CD4-positive, alpha-beta T cell treated with Interferon gamma for 1 hour (primary cell): ENCODE measurements around the gene PRMT7.

Source experiments
- DNase-seq: peaks from one replicate; pipeline ENCODE4 v3.0.0-alpha.2; 2020

Gene PRMT7, protein sequence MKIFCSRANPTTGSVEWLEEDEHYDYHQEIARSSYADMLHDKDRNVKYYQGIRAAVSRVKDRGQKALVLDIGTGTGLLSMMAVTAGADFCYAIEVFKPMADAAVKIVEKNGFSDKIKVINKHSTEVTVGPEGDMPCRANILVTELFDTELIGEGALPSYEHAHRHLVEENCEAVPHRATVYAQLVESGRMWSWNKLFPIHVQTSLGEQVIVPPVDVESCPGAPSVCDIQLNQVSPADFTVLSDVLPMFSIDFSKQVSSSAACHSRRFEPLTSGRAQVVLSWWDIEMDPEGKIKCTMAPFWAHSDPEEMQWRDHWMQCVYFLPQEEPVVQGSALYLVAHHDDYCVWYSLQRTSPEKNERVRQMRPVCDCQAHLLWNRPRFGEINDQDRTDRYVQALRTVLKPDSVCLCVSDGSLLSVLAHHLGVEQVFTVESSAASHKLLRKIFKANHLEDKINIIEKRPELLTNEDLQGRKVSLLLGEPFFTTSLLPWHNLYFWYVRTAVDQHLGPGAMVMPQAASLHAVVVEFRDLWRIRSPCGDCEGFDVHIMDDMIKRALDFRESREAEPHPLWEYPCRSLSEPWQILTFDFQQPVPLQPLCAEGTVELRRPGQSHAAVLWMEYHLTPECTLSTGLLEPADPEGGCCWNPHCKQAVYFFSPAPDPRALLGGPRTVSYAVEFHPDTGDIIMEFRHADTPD

DNA sequence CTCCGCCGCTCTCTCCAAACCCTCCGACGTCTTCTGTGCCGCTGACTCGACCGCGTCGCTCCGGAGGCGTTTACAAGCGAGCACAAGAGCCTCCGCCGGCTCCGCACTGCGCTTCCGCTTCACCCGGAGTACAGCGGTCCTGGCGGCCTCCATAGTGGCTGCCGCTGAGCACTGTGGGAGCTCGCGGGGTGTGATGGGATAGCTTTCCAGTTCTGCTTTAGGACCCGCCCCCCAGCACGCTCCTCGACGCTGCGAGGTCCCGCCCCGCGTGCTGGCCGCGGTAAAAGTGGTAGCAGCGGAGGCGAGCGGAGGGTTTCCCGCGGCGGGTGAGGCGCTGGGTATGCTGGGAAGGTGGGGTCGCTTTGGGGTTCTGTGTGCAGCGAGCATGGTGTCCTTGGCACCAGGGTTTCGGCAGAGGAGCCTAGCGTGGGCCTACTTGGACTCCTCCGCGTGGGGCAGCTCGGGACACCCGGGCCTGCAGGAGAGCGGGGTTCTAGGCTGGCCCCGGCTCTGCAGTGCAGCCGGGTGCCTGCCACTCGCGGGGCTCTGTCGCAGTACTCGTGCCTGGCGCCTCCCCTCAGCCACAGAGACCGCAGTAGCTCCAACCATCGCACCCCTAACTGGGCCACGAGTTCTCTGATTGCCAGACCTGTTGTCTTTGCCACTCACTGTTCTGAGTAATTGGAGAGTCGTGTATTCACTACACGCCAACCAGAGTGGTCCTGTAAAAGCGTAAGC is at the start of gene PRMT7, which contains the start of gene SLC7A6OS:
PRMT7 (plus strand) TSS at position 246 of the 738 bp plus-strand sequence. CDS start 4,961 bp downstream, outside the sequence.
SLC7A6OS (minus strand) TSS at position 173 of the 738 bp plus-strand sequence; CDS start at position 153, 20 bp downstream.
- peak; percentile 91 for DNase-seq

DNA sequence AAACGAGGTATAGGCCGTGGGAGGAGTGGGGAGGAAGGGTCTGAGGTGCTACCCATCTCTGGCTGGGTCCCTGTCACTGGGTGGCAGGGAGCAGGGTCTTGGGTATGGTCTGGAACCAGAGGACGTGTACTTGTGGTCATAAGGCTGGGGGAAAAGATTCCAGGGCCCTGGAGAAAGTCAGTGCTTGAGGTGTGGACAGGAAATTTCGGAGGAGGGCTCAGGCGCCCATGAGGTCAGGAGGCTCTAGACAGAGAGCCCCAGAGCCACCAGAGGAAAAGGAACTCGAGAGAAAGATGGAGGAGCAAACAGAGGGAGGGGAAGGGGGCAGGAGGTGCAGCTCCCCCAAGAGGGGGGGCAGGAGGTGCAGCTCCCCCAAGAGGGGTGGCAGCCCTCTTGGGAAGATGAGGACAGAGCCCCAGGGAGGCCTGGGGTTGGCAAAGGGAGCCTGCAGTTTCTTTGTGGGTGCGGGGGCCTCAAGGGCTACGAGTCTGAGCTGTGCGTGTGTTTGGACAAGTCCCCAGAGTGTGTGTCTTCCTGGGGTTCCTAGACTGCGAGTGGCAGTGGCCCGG is 47.2 kb upstream of the PRMT7 start:
- no peak for DNase-seq

DNA sequence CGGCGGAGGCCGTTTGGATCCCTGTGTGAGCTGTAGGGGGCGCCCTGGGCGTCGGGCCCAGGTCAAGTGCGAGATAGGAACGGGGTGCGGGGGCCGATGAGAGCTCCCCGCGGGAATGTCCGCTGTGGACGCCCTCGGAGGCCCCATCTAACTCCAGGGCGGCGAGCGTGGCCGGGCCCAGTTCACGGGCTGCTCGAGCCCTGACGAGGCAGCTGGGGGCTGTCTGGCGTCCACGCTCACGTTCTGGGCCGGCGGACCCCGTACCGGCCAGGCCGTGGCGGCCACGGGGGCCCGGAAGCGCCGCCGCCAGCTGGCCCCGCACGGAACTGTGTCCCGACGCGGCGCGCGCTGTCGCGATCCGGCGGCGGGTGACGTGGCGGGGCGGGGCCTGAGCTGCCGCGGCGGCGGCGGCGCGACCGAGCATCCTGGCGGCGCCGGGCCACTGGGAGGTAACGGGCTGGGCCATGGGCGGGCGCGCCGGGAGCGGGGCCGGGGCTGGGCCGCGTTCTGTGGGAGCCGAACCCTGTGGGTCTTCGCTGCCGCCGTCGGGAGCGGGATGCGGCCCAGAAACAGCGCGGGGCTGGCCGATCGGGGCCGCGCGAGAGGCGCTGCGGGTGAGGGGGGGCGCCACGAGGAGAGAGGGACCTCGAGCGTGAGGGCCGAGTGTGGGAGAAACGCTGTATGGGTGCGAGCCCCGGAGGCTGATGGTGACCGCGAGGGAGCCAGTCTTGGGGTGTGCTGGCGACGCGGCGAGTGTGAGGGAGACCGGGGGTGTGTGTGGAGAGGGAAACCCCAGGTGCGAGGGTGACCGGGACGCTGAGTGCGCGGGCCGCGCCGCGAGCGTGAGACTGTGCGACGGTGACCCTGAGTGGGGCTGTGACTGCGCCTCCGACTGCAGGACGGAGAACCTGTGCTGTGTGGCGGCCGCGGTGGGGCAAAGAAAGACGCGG is 46.4 kb upstream of the PRMT7 start, which contains the start of gene SLC7A6:
SLC7A6 (plus strand) TSS at position 399 of the 950 bp plus-strand sequence. CDS start 10,201 bp downstream, outside the sequence.
- DNase-seq: peak; percentile 81

DNA sequence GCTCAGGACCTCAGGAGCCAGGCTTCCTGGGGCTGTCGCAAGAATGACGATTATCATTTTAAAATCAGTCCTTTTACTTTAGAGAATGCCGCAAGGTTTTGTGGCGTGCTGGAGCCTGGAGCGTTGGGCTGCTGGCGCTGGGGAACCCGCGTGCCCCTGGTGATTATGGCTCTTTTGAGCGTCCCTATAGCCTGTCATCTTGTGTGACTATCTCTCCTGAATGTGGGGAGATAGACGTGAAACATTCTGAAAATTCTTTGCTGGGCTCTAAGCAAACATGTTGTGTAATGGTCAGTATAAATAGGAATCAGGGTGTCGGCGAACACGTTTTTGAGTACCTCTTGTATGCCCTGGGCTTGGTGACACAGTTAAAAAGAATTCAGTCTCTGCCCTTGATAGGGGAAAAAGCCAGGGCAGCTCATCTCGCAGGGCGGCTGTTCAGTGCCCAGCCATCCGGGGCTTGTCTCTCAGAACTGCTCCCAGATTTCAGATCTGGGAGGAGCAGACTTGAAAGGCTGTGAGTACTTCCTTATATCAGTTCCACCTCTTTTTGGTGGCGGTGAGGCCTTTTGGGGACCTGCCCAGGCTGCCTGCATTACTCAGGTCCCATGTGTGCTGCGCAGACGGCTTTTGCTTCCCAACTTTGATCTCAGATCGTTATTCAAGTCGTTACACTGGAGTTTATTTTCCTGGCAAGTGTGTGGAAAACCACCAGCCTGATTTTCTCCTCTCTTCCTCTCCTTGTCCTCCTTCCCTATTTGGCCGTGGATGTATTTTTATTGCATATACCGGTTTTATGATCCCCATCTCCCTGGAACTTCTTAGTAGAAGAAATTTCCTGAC is 45.5 kb upstream of the PRMT7 start:
- DNase-seq: peak; percentile 32

DNA sequence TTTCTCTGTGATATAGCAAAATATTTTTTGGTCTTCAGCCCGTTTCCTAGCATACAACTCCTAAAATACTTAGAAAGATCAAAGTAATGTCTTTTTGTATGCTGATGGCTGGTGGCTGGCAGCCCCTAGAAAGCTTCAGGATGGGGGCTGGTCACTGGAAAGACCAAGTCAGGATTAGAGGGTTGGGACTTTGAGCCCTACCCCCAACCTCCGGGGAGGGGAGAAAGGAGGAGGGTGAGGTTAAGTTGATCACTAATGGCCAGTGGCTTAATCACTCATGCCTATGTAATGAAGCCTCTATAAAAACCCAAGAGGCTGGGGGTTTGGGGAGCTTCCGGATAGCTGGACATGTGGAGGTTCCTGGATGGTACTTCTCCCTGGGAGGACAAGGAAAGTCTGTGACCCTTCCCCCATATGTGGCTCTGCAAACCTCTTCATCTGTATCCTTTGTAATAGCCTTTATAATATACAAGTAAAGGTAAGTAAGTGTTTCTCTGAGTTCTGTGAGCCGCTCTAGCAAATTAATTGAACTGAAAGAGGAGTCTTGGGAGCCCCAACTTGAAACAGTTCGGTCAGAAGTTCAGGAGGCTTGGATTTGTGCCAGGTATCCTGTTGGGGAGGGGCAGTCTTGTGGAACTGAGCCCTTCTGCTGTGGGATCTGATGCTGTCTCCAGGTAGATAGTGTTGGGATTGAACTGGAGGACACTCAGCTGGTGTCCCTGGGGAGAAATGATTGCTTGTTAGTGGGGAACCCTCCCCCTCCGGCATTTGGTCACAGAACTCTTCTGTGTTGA is 43.0 kb upstream of the PRMT7 start:
- DNase-seq: no peak

DNA sequence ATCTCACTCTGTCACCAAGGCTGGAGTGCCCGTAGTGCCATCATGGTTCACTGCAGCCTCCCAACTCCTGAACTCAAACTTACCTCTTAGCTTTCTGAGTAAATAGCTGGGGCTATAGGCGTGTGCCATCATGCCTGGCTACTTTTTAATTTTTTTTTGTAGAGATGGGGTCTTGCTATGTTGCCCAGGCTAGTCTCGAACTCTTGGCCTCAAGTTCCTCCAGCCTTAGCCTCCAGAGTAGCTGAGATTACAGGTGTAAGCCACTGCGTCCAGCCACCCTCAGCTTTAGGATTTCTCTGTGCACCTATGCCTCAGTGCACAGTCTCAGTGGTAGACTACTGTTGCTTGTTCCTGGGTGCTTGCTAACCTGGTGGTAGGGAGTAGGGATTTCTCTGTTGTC is 41.0 kb upstream of the PRMT7 start:
- DNase-seq: no peak

DNA sequence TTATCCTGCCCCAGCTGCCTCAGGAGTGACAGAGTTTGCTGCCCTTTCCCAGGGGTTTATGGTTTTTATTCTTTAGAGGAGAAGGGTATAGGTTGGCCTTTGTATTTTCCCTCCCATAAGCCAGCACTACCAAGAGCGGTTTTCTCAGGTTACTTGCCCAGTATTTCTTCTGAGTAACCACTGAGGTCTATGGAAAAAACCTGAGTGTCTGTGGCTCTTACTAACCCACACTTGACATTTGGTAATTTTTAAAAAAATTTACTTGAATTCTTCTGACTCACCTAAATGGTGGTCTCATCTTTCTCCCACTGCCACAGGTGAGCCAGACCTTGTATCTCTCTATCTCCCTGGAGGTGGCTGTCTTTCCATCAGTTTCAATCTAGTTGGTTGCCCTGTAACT is 40.5 kb upstream of the PRMT7 start:
- no peak for DNase-seq

DNA sequence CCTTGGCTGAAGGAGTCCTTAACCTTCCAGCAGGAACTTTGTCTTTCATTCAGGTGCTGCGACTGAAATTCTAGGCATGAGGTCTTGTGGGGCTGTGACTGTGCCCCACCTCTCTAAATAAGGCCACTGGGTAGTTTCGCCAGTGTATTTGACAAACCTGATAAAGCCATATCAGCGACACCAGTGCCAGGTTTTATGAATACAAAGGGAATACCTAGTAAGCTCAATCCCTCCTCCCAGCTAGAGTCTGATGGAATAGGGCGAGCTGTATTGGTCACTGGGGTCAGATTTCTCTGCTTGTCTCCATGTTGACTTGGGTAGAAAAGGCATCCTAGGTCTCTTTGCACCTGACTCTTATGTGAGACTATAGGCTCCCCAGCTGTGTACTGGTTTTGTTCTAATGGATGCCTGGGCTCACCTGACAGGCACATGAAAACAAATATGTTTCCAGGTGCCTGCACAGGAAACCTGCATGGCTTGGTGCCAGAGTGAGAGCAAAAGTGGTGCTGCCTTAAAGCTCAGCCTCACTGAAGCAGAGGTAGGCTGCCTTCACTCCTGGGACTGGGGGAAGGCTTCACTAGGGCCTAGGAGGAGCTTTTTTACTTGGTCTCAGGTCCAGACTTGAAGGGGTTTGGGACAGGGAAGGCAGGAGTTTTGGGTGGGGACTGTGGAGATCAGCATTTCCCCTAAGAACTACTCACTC is 38.2 kb upstream of the PRMT7 start:
- peak; percentile 41 for DNase-seq

DNA sequence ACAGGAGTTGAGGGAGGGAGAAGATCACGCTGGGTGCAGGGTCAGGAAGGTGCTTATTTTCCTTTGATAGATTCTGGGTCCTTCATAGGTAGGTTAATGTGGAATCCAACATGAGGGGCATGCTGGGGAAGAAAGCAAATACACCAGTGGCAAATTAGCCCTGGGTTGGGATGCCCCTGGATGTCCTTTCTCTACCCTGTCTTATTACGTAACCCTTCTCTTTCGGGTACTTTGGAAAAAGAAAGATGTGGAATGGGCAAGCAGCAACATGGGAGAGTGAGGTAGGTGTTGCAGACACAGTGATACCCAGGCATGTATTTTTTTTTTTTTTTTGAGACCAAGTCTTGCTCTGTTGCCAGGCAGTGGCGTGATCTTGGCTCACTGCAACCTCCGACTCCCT is 37.4 kb upstream of the PRMT7 start:
- no peak for DNase-seq

DNA sequence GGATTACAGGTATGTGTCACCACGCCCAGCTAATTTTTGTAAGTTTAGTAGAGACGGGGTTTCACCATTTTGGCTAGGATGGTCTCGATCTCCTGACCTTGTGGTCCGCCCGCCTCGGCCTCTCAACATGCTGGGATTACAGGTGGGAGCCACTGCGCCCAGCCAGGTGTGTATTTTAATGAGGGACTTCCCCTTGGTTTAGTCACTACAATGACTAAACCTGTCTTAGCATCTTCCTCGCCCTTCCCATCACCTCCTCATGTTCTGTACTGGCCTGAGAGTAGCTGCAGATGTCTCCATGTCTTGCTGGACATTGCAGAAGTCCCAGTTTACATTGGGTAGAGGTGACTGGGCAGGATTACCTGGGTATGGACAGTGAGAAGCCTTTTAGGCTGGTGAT is 36.9 kb upstream of the PRMT7 start:
- DNase-seq: no peak

DNA sequence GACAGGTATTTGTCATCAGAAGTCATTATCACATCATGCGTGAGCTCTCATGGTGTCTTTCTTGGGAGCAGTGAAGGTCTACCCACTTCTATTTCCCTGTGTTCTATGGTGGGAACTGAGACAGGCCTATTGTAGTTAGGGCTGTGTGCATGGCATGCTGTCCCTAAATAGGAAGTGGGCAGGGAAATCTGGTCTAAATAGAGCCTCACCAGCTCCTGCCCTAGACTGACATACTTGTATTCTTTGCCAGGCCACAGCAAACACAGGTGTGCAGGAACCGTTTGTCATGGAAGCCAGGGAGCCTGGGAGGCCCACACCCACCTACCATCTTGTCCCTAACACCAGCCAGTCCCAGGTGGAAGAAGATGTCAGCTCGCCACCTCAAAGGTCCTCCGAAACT is 36.4 kb upstream of the PRMT7 start:
- DNase-seq: no peak

DNA sequence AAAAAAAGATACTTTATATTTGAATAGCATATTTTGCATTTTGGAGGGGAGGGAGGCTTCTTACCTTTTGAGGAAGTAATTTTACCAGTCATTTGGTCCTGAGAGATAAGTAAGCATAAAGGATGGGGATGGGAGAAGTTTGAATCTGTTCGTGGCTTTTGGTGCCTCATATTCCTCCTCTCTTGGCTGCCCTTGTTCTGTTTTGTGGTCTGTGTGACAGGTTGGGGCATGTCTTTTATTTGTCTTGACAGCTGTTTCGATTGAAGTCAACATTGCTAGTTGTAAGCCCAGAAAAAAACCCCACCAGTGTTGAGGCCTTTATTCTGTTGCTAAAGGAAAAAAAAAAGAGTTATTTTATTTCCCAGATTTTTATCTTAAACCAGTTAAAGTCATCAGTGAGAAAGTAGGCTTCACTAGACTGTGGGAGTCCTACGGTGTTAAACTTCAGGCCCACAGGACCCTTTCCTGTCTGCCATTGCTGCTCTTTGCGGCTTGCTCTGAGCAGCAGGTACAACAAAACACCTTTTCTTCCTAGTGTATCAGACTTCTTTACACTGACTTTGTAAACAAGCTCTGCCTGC is 35.1 kb upstream of the PRMT7 start:
- DNase-seq: peak; percentile 28

DNA sequence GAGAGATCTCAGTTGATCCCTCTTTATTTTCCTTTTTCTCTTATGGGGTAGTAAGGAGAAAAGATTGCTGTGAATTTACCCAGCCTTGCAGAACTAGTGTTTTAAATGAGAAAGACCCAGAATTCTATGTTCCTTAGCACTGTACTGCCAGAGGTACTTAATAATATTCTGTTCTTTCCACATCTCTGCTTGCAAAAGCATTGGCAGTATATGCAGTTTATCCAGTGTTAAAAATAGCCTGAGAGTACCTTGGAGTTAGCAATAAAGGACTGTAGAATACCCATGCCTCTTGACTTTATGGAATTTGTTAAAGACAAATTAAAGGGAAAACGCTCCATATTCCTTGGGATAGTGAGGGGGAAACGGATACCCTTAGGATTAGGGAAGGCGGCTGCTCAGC is 34.6 kb upstream of the PRMT7 start:
- DNase-seq: no peak

DNA sequence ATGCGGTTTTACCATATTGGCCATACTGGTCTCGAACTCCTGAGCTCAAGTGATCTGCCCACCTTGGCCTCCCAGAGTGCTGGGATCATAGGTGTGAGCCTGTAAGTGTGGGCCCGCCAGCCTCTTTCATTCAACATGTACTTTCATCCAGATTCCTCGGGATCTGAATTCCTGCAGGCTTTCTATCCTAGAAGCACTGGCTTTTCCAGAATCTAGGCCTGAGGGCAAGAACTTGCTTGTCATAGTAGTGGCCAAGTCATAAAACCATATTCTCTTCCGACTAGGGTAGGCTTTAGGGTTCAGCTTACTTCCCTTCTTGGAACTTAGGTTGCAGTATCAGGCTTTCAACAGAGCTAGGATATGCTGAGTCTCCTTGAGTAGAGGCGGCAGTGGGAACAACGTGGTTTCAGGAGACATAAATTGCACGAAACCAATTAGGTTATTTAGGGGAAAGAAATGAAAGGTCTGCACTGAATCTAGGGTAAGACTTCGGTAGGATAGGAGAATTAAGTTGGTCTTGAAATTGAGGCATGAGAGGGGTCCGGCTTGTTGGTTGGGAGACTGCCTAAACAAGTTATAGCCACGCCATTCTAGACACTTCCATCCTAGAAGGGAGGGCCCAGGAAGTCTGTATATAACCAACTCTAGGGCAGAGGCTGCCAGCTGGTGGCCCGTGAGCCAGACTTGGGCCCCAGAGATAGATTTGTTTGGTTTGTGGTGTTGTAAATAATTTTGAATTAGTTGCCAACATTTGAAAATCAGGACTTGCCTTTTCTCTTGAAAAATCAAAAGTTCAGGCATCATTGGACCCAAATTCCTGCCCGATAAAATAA is 30.9 kb upstream of the PRMT7 start:
- DNase-seq: no peak

DNA sequence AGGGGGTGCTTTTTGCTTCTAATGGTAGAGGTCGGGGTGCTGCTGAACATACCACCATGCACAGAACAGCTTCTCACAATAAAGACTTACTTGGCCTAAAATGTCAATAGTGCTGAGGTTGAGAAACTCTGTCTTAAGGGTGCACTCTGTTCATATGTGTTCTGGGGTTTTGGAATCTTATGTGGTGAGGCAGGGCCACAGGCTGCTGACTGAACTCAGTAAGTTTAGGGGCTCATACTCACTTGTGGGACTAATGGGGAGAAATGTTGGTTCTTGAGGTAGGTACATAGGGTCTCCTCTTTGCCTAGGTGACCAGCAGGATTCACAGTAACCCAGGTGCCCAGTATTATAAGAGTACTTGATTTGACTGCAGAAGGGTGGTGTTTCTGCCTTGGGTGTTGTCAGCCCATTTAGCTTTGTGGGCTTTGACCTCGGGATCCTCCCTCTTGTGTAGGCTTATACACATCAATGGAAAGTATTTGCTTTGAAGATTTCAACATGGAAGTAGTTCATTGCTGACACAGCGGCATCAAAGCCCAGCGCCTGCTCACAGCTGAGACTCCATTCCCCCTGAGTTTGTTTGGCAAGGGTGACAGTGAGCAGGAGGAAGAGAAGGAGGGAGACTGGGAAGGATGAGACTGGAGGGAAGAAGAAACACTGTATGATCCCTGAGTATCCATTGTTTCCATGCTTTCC is 29.3 kb upstream of the PRMT7 start:
- DNase-seq: no peak

DNA sequence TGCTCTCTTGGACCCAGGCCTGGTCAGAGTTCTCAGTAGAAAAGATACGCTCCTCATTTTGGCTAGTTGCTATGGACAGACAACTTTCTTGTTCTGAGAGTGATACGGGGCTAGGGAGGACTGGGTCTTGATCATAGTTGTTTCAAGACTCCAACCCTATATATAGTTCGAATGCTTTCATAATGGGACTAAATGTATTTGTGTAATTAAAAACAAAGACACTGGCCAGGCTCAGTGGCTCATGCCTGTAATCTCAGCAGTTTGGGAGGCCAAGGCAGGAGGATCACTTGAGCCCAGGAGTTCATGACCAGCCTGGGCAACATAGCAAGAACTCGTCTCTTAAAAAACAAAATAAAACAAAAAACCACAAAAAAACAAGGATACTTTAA is 28.8 kb upstream of the PRMT7 start:
- DNase-seq: no peak

DNA sequence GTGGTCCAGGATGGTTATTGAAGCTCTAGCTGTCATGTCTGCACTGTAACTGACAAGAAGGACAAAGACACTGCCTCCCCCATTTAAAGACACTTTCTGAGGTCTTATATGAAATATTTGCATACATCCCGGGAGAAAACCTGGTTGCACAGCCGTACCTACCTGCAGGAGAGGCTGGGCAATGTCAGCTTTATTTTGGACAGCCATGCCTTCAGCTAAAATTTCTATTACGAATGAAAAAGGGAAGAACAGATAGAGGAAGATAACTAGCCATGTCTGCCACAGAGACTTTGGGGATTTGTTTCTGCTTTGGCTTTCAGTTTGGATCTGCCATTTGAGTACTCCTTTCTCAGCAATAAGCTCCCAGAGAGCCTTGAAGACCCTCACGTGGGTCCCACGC is 27.5 kb upstream of the PRMT7 start:
- DNase-seq: no peak
